Stimulated activated CD4-positive, alpha-beta T cell treated with anti-CD3 and anti-CD28 coated beads, Interleukin-1b, Interleukin-23, amount 100 ng/mL, for 48 hours (primary cell): ENCODE results near the gene LRCH1.
"Not testable (repeated sequence)": the region's sequence is repeated elsewhere in the genome, so short reads cannot be mapped to it uniquely, and the experiment has no call there.

Experiments
- DNase-seq: peaks from one replicate; pipeline ENCODE4 v3.0.0-alpha.2; 2020

Gene LRCH1

DNA sequence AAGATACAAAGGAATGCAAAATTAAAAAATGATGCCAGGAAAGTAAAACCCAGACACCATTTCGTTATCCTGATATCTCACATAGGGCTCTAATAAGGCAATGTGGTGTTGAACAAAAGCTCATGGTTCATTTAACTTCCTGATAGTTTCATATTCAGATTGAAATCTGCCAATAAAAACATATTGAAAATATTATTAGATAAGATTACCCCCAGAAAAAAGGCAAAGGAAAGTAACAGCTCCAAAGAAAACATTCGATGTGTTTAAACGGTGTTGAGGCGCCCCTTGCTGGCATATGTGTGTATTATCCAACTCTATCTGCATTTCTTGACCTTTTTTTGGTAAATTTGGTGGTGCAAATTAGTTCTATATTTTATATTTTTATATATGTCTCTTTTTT, 168.1 kb downstream of the LRCH1 start:
- DNase-seq: peak; percentile 20

DNA sequence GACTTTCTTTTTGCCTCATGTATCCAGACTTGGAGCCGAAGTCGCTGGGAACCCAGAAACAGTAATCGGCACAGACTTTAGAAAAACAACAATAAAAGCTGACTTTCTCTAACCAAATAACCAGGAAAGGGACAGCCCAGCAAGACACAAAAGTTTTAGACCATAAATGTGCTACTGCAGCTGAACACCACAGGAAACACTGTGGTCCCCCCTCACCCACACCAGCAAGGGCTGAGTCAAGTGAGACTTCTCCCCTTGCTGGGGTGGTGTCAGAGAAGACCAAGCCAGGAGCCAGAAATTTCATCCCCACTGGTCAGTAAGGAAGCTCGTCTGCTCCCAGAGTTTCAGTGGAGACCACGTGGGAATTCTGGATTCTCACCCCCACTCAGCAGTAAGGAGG, 173.4 kb downstream of the LRCH1 start:
- no peak for DNase-seq

DNA sequence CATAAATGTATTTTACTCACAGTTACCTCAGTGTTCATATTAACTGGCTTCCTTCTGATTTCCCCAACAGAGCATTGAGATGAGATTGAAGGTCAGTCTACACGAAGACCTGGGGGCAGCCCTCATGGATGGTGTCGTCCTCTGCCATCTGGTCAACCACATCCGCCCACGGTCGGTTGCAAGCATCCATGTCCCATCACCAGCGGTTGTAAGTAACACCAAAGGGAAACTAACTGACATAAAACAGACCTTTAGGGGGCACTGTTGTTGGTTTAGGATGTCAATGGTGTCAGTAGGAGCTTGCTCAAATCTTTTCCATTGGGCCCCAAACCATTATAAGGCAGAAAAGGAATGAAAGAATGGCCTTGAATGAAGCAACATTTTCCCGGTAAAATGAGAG, 175.8 kb downstream of the LRCH1 start:
- peak; percentile 18 for DNase-seq

DNA sequence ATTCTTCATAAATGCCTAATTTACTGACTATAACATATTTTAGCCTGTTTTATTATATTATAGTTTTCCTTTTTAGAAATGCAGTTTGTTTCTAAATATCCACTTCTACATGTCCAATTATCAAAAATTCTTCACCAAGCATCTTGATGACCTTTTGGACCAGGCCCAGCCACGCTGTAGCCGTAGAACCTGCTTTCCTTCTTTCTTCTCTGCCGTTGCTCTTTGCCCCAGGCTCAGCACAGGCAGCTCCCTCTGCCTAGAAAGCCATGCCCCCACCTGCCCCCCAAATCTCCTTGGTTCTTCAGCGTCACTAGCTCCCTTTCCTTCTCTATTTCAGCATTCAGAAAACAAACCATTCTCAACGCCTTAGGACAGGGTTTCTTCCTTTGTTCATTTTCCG, 178.6 kb downstream of the LRCH1 start:
- DNase-seq: no peak

- no peak for DNase-seq
Observed at GRCh38 chr13:46735425-46735824, 182.5 kb downstream of the LRCH1 start.

GRCh38 chr13:46736541-46737310, 183.8 kb downstream of the LRCH1 start:
- no peak for DNase-seq

GRCh38 chr13:46738055-46738454, 185.1 kb downstream of the LRCH1 start:
- DNase-seq: no peak

DNA sequence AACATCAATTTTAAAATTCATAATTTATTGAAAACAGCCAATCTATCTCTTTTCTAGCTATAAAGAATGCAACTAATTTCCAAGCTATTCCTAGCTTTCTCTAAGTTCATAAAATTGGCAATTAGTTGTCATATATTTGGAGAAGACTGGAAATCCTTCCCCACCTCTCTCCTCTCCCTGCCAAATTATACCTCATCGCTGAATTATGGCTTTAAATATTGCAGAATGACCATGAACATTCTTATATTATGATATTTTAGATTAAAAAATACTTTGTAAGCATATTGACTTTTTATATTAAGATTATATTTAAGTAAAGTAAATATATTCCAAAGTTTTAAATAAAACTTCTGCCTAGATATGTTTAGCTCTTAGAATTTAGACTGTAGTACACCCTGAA, 185.8 kb downstream of the LRCH1 start:
- DNase-seq: no peak

GRCh38 chr13:46739447-46740098, 186.6 kb downstream of the LRCH1 start:
- DNase-seq: no peak

DNA sequence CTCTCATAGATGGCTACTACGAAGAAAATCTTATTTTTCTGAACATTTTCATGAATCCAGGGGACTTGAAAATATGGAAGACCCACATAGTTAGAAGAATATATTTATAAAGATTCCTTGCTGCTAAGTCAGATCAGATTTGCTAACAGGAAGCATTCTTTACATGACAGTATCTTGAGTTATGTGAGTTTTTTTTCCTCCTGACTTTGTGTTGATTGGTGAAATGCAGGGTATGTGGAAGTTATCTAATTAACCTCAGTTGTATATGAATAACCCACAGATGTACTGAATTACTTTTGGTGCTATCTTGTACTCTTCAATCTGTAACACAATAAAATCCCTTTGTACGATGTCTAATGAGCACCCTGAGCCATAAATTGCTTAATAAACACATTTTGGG, 190.2 kb downstream of the LRCH1 start:
- no peak for DNase-seq

DNA sequence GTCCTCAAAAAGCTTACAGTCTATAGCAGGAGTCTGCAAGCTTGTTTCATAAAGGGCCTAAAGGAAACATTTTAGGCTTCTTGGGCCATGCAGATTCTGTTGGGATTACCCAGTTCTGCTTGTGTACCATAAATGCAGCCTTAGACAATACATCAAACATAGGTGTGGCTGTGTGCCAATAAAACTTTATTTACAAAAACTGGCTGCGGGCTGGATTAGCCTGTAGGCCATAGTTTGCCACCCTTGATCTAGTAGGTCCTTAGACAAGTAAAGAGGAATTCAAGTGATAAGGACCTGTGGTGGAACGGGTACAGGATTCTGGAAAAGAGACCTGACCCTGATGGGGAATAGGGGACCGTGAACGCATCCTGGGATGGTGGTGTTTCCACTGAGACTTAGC, 192.1 kb downstream of the LRCH1 start:
- DNase-seq: no peak

- no peak for DNase-seq
Observed at GRCh38 chr13:46745706-46746105, 192.7 kb downstream of the LRCH1 start.

DNA sequence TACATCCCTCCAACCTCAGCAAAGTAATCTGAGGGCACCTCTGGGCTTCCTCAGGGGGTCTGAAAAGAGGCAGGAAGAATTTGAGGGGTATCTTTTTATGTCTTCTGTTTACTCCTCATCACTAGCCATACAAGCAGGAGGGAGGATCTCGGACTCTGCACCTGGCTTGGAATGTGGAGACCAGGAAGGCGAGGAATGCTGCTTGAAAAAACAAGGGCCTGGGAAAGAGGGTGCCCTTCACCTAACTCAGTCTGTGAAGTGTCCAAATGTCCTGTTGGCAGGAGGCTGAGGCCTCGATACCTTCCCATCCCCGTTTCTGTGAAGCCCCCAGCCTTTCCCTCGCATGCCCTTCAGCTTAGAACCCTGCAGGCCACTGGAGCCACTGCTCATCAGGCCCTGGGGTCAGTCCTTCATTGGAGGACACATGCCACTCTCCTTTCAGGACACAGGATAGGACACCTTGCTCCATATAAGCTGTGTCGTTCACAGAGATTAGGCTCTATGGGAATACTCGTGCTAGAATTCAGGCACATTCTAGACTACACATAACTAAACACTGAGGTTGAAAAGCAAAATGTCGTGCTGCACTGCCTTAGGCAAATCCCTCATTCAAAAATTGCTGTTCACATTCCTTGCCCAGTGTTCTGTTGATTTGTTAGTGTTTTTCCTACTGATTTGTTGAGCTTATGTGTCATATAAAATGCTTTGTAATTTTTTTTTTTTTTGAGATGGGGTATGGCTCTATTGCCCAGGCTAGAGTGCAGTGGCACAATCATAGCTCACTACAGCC, 194.3 kb downstream of the LRCH1 start:
- no peak for DNase-seq

DNA sequence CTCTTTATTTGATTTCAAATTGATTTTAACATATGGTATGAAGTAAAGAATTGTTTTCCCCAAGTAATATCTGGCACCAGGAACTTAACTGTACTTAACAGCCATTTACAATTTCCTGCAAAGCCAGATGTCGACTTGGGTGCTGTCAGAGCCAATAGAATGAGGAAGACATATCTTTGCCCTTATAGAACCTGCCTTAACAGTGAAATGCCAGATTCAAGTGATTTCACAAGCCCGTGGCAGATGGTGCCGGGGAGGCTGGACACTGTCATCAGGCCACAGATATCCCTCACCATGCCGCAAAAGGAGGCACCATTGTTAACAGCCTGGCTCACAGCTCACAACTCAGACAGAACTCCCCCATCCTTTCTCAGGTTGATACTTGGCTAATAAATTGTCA, 195.3 kb downstream of the LRCH1 start:
- DNase-seq: no peak

DNA sequence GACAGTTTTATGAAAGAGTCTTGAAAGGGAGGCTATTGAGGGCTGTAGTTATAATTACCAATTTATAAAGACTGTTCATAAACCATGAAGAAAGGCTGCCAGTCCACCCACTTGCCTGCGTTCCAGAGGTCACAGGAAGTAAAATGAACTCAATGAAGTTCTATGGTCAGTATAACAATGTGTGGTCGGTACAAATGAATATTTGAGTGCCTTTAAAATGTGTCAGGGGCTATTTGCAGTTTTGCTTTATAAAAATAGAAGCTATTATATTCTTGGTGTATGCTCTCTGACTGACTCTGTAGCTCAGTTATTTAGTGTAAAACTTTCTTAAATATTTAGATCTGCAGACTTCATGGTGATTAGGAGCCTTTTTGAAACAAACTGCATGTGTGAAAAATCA, 197.0 kb downstream of the LRCH1 start:
- no peak for DNase-seq

DNA sequence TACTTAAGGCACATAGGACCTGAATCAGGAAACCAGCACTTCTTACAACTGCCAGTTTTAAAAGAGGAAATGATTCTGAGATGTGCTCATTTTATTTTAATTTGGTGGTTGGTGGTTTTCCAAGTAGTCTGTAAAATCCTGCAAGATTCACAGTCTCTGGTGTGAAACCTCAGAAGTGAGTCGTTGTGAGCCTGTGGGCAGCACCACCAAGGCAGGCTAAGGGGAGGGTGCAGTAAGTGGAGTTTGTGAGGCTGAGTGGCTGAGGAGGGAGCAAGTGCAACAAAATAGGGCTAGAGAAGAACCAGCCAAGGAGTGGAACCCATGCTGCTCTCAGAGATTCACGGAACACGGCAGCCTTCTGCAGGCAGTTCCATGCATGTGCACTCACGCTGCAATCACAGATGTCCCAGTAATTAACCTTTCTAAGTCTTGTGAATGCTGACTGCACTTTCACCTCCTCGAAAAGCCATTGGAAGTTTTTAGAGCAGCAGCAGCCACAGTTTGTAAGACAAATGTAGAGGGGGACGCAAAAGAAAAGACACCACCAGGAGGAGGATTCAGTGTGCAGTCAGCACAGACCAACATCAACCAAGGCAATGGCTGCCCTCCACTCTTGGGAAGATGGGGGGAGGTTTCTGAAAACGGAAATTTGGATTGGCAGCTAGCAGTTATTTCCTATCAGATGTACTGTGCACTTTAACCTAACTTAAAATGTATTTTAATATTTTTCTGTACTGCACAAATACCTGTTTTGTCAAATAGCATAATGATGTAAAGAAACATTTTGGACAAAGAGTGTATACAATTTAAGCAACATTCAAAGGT, 199.1 kb downstream of the LRCH1 start:
- DNase-seq: peak; percentile 66

- DNase-seq: no peak
Observed at GRCh38 chr13:46753137-46753536, 200.2 kb downstream of the LRCH1 start.

- no peak for DNase-seq
Observed at GRCh38 chr13:46753917-46754316, 200.9 kb downstream of the LRCH1 start.

DNA sequence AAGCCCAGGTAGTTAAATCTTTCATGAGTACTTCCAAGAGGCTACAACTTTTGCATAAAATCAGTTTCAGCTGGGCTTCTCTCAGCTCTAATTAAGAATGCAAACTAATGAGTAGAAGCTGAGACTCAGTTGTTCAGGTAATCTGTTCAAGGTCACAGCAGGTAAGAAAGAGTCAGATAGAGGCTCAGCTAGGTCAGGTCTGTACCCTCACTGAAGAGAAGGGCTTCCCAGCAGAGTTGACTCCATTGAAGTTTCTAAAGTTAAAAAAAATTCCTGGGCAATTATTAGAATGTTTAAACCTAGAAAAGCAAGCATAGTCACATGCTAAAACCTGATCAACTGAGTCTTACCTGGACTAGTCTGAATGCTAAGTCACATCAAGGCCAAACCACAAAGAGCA, 201.8 kb downstream of the LRCH1 start:
- DNase-seq: no peak

- not testable (repeated sequence) for DNase-seq
Observed at GRCh38 chr13:46755508-46755907, 202.5 kb downstream of the LRCH1 start.

DNA sequence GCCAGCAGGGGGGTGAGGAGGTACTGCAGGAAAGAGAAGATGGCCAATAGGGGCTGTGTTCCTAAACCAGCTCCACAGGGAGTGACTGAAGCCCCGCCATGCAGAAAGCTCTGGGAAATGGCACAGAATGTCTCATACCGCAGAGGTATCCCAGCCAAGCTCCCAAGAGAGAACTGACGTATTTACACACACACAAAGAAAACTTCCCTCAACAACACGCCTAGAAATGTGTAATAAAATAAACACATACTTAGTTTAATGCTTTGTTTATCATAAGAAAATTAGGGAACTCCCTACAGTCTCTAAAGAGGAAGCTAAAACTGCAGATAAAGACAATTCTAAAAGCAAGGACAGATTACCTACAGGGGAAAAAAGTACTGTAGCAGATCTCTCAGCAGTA, 204.0 kb downstream of the LRCH1 start:
- DNase-seq: no peak

GRCh38 chr13:46757640-46758039, 204.7 kb downstream of the LRCH1 start:
- no peak for DNase-seq

DNA sequence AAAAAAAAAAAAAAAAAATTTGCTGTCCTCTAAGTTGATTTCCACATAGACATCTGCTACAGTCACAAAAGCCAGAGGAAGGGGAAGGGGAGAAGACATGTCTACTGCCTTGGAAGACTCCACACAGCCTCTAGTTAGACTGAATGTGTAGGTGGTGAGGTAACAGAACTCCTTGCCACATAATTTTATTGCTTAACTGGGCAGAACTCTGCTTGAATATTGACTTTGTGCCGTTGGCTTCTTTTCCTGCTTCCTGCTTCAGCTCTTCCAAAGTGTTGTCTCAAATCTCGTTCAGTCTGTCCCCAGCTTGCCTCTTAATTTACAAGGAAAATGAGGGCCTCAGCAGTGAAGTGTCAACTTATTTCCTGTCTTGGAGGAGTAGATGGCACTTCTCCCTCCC, 206.9 kb downstream of the LRCH1 start:
- DNase-seq: no peak
